ENCODE results near the gene MXI1.

MXI1 gene

GRCh38 chr10:110214371-110214826 lies 7.0 kb downstream of the MXI1 start:
- no peak overlapping the region for H3K27ac ChIP-seq (ENCODE audit: poor library complexity, severe bottlenecking)
- no peak for DNase-seq (ENCODE audit: low spot score)

GRCh38 chr10:110215286-110216170 lies 8.1 kb downstream of the MXI1 start:
- Histone ChIP-seq H3K27me3 (ENCODE audit: insufficient read depth, poor library complexity, severe bottlenecking) (no peaks in the 10 kb centered on the region), H3K27ac (ENCODE audit: poor library complexity, severe bottlenecking) (no peak overlapping the region), H3K4me1 (ENCODE audit: insufficient read depth, poor library complexity, severe bottlenecking) (peaks cover 8% of the 10 kb centered on the region), H3K4me3 (ENCODE audit: severe bottlenecking) (no peak overlapping the region), H3K9me3 (ENCODE audit: severe bottlenecking) (no peaks in the 10 kb centered on the region), H3K36me3 (ENCODE audit: low read depth) (no peaks in the 10 kb centered on the region)
- ATAC-seq (ENCODE audit: low read depth) (no peak), DNase-seq (ENCODE audit: low spot score) (no peak)
- TF ChIP-seq, protein P1, sequence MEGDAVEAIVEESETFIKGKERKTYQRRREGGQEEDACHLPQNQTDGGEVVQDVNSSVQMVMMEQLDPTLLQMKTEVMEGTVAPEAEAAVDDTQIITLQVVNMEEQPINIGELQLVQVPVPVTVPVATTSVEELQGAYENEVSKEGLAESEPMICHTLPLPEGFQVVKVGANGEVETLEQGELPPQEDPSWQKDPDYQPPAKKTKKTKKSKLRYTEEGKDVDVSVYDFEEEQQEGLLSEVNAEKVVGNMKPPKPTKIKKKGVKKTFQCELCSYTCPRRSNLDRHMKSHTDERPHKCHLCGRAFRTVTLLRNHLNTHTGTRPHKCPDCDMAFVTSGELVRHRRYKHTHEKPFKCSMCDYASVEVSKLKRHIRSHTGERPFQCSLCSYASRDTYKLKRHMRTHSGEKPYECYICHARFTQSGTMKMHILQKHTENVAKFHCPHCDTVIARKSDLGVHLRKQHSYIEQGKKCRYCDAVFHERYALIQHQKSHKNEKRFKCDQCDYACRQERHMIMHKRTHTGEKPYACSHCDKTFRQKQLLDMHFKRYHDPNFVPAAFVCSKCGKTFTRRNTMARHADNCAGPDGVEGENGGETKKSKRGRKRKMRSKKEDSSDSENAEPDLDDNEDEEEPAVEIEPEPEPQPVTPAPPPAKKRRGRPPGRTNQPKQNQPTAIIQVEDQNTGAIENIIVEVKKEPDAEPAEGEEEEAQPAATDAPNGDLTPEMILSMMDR (IDR thresholded peaks at IDR 0.05; ENCODE audit: poor library complexity, severe bottlenecking): no peak

More at GRCh38 chr10:110214371-110214826, 7.0 kb downstream of the MXI1 start:
- Histone ChIP-seq H3K4me1 (ENCODE audit: insufficient read depth, poor library complexity, severe bottlenecking) (peaks cover 8% of the 10 kb centered on the region), H3K36me3 (ENCODE audit: low read depth) (no peaks in the 10 kb centered on the region), H3K27me3 (ENCODE audit: insufficient read depth, poor library complexity, severe bottlenecking) (no peaks in the 10 kb centered on the region), H3K4me3 (ENCODE audit: severe bottlenecking) (no peak overlapping the region), H3K9me3 (ENCODE audit: severe bottlenecking) (no peaks in the 10 kb centered on the region)
- TF ChIP-seq, protein P1 (IDR thresholded peaks at IDR 0.05; ENCODE audit: poor library complexity, severe bottlenecking): no peak
- no peak for ATAC-seq (ENCODE audit: low read depth)

GRCh38 chr10:110216240-110216639 lies 8.8 kb downstream of the MXI1 start:
- Histone ChIP-seq H3K27ac (ENCODE audit: poor library complexity, severe bottlenecking) (no peak overlapping the region), H3K27me3 (ENCODE audit: insufficient read depth, poor library complexity, severe bottlenecking) (no peaks in the 10 kb centered on the region), H3K4me1 (ENCODE audit: insufficient read depth, poor library complexity, severe bottlenecking) (peaks cover 8% of the 10 kb centered on the region), H3K9me3 (ENCODE audit: severe bottlenecking) (no peaks in the 10 kb centered on the region), H3K4me3 (ENCODE audit: severe bottlenecking) (no peak overlapping the region), H3K36me3 (ENCODE audit: low read depth) (no peaks in the 10 kb centered on the region)
- DNase-seq (ENCODE audit: low spot score) (no peak), ATAC-seq (ENCODE audit: low read depth) (no peak)
- TF ChIP-seq, protein P1 (IDR thresholded peaks at IDR 0.05; ENCODE audit: poor library complexity, severe bottlenecking): no peak

DNA sequence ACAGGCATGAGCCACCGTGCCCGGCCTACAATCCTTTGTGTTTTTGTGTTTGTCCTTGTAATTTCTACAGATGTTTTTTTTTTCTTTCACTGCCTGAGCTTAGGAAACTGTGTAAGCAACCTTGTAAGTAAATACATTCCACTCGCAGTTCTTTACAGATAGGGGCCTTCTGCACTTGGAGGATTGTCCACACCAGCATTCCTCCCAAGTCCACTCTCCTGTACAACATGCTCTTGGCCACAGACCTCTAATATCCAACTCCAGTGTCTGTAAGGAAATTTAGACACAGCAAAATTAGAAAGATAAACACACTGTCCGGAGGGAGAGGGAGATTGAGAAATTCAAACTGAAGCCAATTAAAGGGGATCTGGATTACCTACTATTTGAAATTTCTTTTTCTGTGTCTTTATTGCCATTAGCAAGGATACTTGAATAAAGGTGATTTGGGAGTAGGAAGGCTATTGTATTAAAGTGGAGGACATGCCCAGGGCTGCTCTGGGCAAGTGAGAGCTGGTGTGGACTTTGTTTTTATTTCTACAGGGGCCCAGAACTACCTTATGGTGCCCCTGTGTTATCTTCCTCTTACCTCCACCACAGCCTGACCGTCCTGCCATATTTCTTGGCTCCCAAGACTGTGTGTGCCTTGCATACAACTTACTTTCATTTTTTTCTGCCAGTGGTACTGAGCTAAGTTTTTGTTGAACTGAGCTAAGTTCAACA lies 9.7 kb downstream of the MXI1 start:
- H3K9me3 ChIP-seq (ENCODE audit: severe bottlenecking): no peaks in the 10 kb centered on the region
- no peaks in the 10 kb centered on the region for H3K27me3 ChIP-seq (ENCODE audit: insufficient read depth, poor library complexity, severe bottlenecking)
- DNase-seq (ENCODE audit: low spot score) (no peak), ATAC-seq (ENCODE audit: low read depth) (no peak)
- no peak overlapping the region for H3K27ac ChIP-seq (ENCODE audit: poor library complexity, severe bottlenecking)
- no peak overlapping the region for H3K4me3 ChIP-seq (ENCODE audit: severe bottlenecking)
- H3K4me1 ChIP-seq (ENCODE audit: insufficient read depth, poor library complexity, severe bottlenecking): peaks cover 10% of the 10 kb centered on the region
- H3K36me3 ChIP-seq (ENCODE audit: low read depth): no peaks in the 10 kb centered on the region
- TF ChIP-seq, protein P1 (IDR thresholded peaks at IDR 0.05; ENCODE audit: poor library complexity, severe bottlenecking): no peak

Measured in RWPE2 (cell line).